HG03045 (cell line): ENCODE data around the gene AGRN.
"Not testable (repeated sequence)": the region's sequence is repeated elsewhere in the genome, so short reads cannot be mapped to it uniquely, and the experiment has no call there.

Source experiments
- ATAC-seq: cut with Tn5 transposase; IDR thresholded peaks from one replicate; pipeline ENCODE4 v1.9.1; 2021; ENCODE audit warnings: mild to moderate bottlenecking, moderate library complexity; ENCODE audit not compliant: unreplicated experiment

The AGRN gene

DNA sequence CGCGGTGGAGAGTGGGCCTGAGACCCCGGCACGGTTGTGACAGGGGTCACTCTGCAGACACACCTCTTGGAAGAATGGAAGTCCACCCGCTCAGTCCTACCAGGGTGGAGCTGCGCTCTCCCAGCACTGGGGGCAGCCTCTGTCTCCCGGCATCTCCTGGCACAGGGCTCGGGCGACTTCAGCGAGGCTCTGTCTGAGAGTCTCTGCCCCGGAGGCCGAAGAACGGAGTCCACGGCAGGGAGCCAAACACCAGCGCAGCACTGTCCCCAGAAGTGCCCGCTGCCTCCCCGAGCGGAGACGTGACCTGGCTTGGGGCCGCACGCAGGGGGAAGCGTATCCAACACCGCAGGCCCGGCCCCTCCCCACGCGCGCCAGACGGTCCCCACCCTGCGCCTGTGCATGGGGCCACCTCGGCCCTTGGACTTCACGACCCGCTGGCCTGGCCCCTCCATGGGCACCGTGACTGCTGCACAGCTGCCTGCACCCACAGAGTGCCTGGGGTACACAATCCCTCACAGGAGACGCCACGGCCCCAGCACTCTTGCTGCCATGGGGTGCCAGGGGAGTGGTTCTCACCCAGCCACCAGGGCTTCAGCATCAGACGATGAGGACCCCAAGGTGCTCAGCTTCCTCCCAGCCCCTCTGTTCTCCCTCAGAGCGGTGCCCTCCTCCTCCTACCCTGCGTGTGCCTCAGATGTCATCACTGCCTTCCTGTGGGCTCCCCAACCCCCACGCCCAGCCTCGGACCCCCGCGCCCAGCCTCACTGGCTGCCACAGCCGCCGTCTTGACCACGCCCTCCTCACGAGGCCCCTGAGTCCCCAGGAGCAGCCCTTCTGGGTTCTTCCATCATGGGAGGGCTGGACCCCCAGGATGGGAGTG is 69.1 kb downstream of the AGRN start:
- ATAC-seq: no peak

DNA sequence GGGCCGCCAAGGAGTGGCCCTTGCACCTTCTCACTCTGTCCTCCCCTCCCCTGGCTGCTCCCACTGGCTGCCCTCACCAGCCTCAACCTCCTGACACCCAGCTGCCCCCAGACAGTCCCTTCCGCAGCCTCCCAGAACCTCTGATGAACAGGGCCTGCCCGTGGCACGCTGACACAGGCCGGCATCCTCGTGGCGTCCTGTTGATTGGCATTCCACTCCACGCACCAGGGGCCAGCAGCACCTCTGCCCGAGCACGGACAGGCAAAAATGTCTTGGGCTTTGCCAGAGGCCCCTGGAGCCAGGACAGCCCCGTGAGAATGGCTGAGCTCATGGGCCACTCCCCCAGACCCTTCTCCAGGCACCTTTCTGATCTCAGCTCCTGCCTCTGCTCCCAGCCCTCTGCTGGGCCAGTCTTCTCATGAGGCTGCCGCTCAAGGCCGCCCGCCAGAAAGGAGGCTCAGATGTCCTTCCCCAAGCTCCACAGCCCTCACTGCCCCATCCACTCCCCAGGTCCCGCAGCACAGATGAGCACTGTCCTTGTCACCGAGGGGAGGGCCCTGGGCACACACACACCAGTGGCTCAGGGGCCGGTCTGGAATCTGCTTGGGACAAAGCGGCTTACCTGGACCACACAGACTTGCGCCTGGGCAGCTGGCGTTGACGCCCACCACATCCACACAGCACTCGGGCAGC is 70.0 kb downstream of the AGRN start:
- ATAC-seq: no peak

DNA sequence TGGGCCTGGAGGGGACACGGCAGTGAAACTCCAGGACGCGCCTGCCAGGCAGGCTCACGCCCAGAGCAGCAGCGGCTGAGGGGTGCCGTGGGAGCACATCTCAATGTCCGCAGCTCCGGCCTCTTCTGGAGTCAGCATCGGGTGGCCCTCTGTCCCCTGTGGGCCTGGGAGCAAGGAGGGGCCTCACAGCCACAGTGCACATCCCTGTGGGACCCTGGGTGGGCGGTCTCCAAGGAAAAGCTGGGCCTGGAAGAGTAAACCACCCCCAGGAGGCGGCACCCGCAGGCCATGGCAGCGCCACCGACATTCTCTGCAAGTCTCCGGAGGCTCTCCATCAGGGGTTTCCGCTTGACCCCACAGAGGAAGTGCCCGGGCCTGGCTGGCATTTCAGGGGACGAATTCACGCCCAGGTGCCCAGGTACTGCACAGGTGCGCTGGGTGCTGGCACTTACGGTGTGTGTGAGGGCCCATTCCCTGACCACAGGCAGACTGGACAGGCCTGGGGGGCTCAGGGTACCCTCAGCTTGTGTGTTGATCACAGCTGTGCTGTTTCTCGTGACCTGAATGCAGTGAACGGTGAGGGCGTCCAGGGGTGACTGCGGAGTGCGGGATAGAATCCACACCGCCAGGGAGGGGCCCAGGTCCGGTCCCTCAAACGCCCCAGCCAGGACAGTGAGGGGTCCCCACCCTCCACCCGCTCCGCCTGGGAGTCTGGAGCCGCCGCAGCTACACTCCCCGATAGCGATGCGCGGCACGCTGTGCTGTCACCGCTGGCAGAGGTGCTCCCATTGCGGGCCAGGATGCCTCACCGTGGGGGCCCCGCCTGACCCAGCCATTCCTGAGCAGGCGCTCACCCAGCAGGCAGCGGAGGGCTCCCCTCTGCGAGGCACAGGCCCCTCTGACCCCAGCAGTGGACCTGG is 70.8 kb downstream of the AGRN start:
- no peak for ATAC-seq

DNA sequence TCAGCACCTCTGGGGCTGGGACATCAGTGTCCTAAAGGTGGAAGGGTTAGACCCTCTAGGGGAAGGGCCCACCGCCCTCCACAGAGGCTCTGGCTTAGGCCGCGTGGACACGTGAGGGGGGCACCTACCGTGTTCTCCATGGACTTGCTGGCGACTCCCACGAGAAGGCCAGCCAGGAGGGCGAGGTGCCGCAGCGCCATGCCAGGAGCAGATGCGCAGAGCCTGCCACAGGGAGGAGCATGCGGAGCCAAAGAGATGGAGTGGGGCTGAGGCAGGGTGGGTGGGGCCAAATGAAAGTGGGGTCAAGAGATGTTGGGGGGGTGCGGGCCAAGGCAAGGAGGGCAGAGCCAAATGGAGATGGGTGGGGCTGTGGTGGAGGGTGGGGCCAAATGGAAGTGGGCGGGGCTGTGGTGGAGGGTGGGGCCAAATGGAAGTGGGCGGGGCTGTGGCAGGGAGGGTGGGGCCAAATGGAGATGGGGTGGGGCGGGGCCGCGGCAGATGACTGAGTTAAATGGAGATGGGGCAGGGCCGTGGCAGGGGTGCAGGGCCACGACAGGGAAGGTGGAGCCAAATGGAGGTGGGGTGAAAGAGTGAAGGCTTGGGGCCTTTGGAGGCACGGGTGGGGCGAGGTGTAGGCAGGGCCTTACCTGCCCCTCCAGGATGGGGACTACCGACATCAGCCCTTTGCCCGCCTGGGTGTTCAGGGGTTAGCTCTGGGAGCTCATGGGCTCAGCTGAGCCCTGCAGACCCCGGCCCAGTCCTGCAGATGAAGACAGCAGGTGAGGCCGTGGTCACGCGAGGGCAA is 71.6 kb downstream of the AGRN start:
- no peak for ATAC-seq

DNA sequence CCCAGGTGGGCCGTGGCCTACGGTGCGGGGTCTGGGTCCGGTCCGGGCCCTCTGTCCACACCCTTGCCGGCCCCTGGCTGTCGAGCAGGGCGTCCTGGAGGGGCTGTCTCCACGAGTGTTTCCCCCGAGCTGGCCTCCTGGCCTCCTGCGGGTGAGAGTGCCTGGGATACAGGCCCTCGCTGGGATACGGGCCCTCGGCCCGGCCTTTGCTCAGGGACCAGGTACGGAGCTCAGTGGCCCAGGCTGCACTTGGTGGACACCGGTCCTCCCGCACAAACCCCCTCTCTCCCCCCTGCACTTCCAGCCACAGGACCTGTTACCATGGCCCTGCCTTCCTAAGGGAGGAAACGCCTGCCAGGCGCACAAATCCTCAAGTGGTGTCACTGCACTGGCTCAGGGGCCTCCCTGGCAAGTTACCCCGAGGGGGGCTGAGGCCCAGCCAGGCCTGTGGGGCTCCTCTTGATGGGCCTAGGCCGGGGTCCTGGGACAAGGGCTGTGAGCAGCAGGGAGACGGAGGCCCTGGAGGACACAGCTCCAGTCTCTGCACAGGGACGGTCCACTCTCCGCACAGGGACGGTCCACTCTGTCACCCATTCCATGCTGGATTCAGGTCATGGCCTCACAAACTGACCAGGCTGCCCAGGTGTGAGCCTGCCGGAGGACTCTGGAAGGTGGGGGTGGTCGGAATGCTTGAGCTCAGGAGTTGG is 72.4 kb downstream of the AGRN start:
- no peak for ATAC-seq

DNA sequence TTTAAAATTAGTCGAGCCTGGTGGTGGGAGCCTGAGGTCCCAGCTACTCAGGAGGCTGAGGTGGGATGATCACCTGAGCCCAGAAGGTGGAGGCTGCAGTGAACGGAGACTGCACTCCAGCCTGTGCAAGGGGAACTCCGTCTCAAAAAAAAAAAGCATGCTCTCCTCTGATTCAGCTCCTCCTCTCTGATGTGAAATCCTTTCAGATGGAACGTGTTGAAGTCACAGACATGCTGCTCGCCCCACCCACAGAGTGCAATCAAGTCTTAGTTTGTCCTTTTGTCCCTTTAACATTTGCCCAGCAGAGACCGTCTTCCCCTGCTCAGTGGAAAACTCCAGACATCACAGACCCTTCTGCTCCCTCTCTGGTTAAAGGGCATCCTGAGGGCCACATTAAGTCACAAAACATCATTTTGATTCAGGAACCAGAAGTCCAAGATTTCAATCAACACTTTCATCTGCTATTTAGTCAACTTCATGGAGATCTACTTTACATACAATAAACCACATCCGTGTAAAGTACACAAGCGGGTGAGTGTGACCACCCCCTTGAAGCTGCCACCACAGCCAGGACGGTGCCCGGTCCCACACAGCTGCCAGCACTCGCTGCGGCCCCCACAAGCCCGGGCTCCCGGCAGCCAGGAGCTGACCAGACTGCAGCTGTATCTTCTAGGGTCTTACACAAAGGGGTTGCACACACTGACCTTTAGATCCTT is 73.1 kb downstream of the AGRN start:
- ATAC-seq: no peak

DNA sequence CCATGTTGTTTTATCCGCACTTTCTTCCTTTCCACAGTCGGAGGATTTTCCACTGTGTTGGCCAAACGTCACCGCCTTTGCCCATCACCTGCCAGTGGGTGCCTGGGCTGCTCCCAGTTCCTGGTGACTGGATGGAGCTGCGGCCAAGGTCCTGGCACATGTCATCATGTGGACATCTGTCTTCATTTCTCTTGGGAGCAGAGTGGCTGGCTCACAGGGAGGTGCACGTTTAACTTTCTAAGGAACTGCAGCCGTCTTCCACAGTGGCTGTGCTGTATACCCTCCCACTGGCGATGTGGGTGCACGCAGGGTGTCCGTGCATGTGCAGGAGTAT is 73.7 kb downstream of the AGRN start:
- no peak for ATAC-seq

DNA sequence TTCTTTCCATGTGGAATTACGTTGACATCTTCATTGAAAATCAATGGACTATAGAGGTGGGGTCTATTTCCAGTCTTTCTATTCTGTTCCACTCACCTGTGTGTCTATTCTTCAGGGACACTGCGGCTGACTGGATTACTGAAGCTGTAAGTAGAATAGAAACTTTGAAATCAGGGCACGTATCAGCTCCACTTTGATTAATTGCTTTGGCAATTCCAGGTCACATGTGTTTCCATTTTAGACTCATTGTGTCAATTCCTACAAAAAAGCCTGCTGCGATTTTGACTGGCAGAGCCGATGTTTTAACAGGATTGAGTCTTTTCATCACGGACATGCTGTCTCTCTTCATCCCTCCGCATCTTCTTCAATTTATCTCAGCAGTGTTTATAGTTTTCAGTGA is 75.1 kb downstream of the AGRN start:
- no peak for ATAC-seq

DNA sequence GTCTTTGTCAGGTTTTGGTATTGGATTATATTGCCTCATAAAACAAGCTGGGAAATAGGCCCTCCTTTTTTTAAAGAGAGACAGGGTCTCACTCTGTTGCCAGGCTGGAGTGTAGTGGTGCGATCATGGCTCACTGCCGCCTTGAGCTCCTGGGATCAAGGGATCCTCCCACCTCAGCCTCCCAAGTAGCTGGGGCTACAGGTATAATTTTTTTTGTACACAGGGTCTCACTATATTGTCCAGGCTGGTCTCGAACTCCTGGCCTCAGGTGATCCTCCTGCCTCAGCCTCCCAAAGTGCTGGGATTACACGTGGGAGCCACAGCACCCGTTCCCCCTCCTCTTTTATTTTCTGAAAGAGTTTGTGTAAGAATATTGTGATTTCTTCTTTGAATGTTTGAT is 76.2 kb downstream of the AGRN start:
- ATAC-seq: not testable (repeated sequence)

DNA sequence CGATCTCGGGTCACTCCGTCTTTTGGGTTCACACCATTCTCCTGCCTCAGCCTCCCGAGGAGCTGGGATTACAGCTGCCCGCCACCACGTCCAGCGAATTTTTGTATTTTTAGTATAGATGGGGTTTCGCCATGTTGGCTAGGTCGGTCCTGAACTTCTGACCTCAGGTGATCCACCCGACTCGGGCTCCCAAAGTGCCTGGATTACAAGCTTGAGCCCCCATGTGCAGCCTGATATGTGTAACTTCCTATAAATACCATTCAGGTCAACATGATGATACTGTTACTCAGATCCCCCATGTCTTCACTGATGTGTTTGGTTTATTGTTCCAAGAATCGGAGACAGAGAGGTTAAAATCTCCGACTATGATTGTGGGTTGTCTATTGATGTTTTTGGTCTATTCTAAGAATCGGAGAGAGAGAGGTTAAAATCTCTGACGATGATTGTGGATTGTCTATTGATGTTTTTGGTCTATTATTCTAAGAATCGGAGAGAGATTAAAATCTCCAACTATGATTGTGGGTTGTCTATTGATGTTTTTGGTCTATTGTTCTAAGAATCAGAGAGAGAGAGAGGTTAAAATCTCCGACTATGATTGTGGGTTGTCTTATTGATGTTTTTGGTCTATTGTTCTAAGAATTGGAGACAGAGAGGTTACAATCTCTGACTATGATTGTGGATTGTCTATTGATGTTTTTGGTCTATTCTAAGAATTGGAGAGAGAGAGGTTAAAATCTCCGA is 78.9 kb downstream of the AGRN start:
- ATAC-seq: no peak

DNA sequence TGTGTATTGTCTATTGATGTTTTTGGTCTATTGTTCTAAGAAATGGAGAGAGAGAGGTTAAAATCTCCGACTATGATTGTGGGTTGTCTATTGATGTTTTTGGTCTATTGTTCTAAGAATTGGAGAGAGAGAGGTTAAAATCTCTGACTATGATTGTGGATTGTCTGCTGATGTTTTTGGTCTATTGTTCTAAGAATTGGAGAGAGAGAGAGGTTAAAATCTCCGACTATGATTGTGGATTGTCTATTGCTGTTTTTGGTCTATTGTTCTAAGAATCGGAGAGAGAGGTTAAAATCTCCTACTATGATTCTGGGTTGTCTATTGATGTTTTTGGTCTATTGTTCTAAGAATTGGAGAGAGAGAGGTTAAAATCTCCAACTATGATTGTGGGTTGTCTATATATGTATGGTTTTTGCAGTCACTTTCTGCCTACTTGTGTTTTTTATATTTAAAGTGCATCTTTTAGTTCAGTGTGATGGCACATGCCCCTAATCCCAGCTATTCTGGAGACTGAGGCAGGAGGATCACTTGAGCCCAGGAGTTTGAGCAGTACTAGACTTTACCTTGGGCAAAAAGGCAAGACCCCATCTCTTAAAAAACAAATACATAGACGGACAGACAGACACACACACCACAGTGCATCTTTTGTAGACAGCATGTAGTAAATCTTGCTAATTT is 79.7 kb downstream of the AGRN start:
- no peak for ATAC-seq

DNA sequence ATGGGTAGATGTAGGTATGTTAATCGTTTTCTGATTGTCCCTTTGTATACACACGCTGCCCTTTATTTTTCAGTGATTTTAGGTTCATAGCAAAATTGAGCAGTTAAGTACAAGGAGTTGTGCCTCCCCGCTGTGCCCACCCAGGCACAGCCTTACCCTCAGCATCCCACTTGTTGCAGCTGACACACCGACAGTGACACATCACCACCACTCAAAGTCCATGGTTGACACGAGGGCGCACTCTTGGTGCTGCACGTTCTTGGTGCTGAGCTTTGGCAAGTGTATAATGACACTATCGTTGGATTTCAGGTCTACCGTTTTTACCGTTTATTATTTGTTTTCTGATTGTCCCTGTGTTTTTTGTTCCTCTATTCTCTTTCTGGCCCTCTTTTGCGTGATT is 80.4 kb downstream of the AGRN start:
- no peak for ATAC-seq

DNA sequence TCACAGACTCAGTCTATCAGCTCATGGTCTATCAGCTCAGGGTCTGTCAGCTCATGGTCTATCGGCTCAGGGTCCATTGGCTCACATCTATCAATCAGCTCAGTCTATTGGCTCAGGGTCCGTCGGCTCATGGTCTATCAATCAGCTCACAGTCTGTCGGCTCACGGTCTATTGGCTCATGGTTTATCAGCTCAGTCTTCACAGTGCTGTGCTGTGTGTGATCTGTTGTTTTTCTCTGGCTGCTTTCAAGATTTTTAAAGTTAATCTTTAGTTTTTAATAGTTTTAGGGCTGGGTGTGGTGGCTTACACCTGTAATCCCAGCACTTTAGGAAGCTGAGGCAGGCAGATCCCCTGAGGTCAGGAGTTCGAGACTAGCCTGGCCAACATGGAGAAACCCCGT is 81.6 kb downstream of the AGRN start:
- ATAC-seq: no peak

DNA sequence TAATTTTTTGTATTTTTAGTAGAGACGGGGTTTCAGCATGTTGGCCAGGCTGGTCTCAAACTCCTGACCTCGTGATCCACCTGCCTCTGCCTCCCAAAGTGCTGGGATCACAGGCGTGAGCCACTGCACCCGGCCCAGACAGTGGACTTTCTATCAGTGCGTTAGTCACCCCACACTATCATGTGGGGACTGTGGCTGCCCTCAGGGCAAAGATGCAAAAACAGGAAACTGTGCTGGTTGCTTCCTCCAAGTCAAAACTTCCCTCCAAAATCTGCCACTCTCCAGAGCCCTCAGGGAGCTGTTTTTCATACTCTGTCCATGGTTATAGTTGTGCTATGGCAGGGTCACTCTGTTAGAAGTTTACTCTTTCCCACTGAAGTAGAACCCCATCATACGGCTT is 84.2 kb downstream of the AGRN start:
- ATAC-seq: not testable (repeated sequence)
